ENCODE measurements around the gene DCAF4L1. TPM values are rescaled to one million over a fixed set of nuclear protein-coding genes. Genes with fewer than 3 reads are reported as not detected.
A peak's percentile ranks its signal among the peaks of the same experiment; 100 is the strongest.

DCAF4L1 gene
- total RNA-seq, 4 donors from 2014 or later = under 0.01 to 0.30 (median 0.21) TPM; not detected in 1

GRCh38 chr4:41935652-41936021 lies 45.9 kb upstream of the DCAF4L1 start:
- Histone ChIP-seq H3K27ac (peak overlapping the region in 3 of 4 donors; percentile 52 to 84 (median 83)), H3K27me3 (no peaks in the 10 kb centered on the region), H3K4me1 (peaks cover 0 to 51% (median 12%) of the 10 kb centered on the region in 4 donors), H3K36me3 (peaks cover 0 to 18% (median 0%) of the 10 kb centered on the region in 3 donors), H3K4me3 (peak overlapping the region; percentile 69 to 95 (median 78)), H3K9me3 (no peaks in the 10 kb centered on the region)
- DNase-seq (ENCODE audit: low spot score in 2 of 2) = no peak
- WGBS, 2 donors = 2 to 3% methylated on average over 12 of the region's 12 CpGs
- TF ChIP-seq, protein P1, sequence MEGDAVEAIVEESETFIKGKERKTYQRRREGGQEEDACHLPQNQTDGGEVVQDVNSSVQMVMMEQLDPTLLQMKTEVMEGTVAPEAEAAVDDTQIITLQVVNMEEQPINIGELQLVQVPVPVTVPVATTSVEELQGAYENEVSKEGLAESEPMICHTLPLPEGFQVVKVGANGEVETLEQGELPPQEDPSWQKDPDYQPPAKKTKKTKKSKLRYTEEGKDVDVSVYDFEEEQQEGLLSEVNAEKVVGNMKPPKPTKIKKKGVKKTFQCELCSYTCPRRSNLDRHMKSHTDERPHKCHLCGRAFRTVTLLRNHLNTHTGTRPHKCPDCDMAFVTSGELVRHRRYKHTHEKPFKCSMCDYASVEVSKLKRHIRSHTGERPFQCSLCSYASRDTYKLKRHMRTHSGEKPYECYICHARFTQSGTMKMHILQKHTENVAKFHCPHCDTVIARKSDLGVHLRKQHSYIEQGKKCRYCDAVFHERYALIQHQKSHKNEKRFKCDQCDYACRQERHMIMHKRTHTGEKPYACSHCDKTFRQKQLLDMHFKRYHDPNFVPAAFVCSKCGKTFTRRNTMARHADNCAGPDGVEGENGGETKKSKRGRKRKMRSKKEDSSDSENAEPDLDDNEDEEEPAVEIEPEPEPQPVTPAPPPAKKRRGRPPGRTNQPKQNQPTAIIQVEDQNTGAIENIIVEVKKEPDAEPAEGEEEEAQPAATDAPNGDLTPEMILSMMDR (IDR thresholded peaks at IDR 0.05) = no peak
- TF ChIP-seq EP300 (IDR thresholded peaks at IDR 0.05) = no peak
- TF ChIP-seq POLR2A (IDR thresholded peaks at IDR 0.05) = no peak

GRCh38 chr4:41939016-41939626 lies 42.4 kb upstream of the DCAF4L1 start:
- Histone ChIP-seq H3K9me3 (no peaks in the 10 kb centered on the region), H3K36me3 (peaks cover 0 to 35% (median 0%) of the 10 kb centered on the region in 3 donors), H3K27ac (no peak overlapping the region), H3K27me3 (no peaks in the 10 kb centered on the region), H3K4me1 (peaks cover 0 to 43% (median 12%) of the 10 kb centered on the region in 4 donors), H3K4me3 (no peak overlapping the region)
- DNase-seq (ENCODE audit: low spot score in 2 of 2) = no peak
- TF ChIP-seq EP300 (IDR thresholded peaks at IDR 0.05) = peak in 1 of 2 donors; percentile 18
- TF ChIP-seq, protein P1 (IDR thresholded peaks at IDR 0.05) = no peak
- 72 to 74% methylated on average over 3 of the region's 3 CpGs for whole genome bisulfite sequencing, 2 donors

GRCh38 chr4:41940834-41941233 lies 40.7 kb upstream of the DCAF4L1 start:
- H3K9me3 ChIP-seq = no peaks in the 10 kb centered on the region
- DNase-seq (ENCODE audit: low spot score in 2 of 2) = no peak
- H3K27me3 ChIP-seq = no peaks in the 10 kb centered on the region
- no peak for TF ChIP-seq EP300 (IDR thresholded peaks at IDR 0.05)
- no peak for TF ChIP-seq POLR2A (IDR thresholded peaks at IDR 0.05)
- TF ChIP-seq, protein P1 (IDR thresholded peaks at IDR 0.05) = no peak
- peaks cover 0 to 36% (median 11%) of the 10 kb centered on the region in 4 donors for H3K4me1 ChIP-seq
- peaks cover 0 to 48% (median 0%) of the 10 kb centered on the region in 3 donors for H3K36me3 ChIP-seq
- no peak overlapping the region for H3K27ac ChIP-seq
- no peak overlapping the region for H3K4me3 ChIP-seq

- H3K4me3 ChIP-seq = no peak overlapping the region
- H3K27me3 ChIP-seq = no peaks in the 10 kb centered on the region
- TF ChIP-seq POLR2A (IDR thresholded peaks at IDR 0.05) = no peak
- TF ChIP-seq EP300 (IDR thresholded peaks at IDR 0.05) = no peak
- TF ChIP-seq, protein P1 (IDR thresholded peaks at IDR 0.05) = no peak
- 61 to 73% methylated on average over 2 of the region's 2 CpGs for WGBS, 2 donors
- H3K27ac ChIP-seq = no peak overlapping the region
- DNase-seq (ENCODE audit: low spot score in 2 of 2) = no peak
- peaks cover 0 to 10% (median 0%) of the 10 kb centered on the region in 4 donors for H3K4me1 ChIP-seq
- peaks cover 0 to 61% (median 5%) of the 10 kb centered on the region in 3 donors for H3K36me3 ChIP-seq
- no peaks in the 10 kb centered on the region for H3K9me3 ChIP-seq
These were observed 38.0 kb upstream of the DCAF4L1 start for GRCh38 chr4:41943506-41943905.

GRCh38 chr4:41944089-41944488 lies 37.5 kb upstream of the DCAF4L1 start:
- no peak for DNase-seq (ENCODE audit: low spot score in 2 of 2)
- peaks cover 0 to 5% (median 0%) of the 10 kb centered on the region in 4 donors for H3K4me1 ChIP-seq
- no peak overlapping the region for H3K27ac ChIP-seq
- H3K4me3 ChIP-seq = no peak overlapping the region
- peaks cover 0 to 61% (median 5%) of the 10 kb centered on the region in 3 donors for H3K36me3 ChIP-seq
- H3K9me3 ChIP-seq = no peaks in the 10 kb centered on the region
- TF ChIP-seq EP300 (IDR thresholded peaks at IDR 0.05) (no peak), POLR2A (IDR thresholded peaks at IDR 0.05) (no peak)
- TF ChIP-seq, protein P1 (IDR thresholded peaks at IDR 0.05) = no peak
- no peaks in the 10 kb centered on the region for H3K27me3 ChIP-seq

Data from tibial nerve (tissue), 4 donors.